Neural progenitor cell (in vitro differentiated cells): ENCODE results near the gene MINDY4B. TPM values are rescaled to one million over a fixed set of nuclear protein-coding genes. Genes with fewer than 3 reads are reported as not detected.

ENCODE experiments used
- DNase-seq: peaks from one replicate; pipeline ENCODE4 v3.0.0-alpha.2; 2016; ENCODE audit warnings: low spot score
- H2AFZ ChIP-seq: fragments of 200-600 bp; sonication (generic); replicated peaks from 2 replicates; pipeline ENCODE4 v1.6.1; 2016; ENCODE audit warnings: antibody characterized with exemption
- H3F3A ChIP-seq: fragments of 200-600 bp; sonication (generic); 2 replicates; pipeline ENCODE4 v1.6.1; 2016; ENCODE audit warnings: antibody characterized with exemption, low read depth
- H3K27ac ChIP-seq: fragments of 200-600 bp; sonication (generic); 2 replicates; pipeline ENCODE4 v1.5.1; 2016; ENCODE audit warnings: mild to moderate bottlenecking
- H3K27me3 ChIP-seq: fragments of 200-600 bp; sonication (generic); 2 replicates; pipeline ENCODE4 v1.6.1; 2016; ENCODE audit warnings: mild to moderate bottlenecking, moderate library complexity
- H3K36me3 ChIP-seq: fragments of 200-600 bp; sonication (generic); 2 replicates; pipeline ENCODE4 v1.5.1; 2016
- H3K4me1 ChIP-seq: fragments of 200-600 bp; sonication (generic); 2 replicates; pipeline ENCODE4 v1.6.1; 2016; ENCODE audit warnings: mixed run types
- H3K4me2 ChIP-seq: fragments of 200-600 bp; sonication (generic); 2 replicates; pipeline ENCODE4 v1.6.1; 2016
- H3K4me3 ChIP-seq: fragments of 200-600 bp; sonication (generic); 2 replicates; pipeline ENCODE4 v1.5.1; 2016
- H3K79me2 ChIP-seq: fragments of 200-600 bp; sonication (generic); 2 replicates; pipeline ENCODE4 v1.6.1; 2016; ENCODE audit warnings: low read depth
- H3K9ac ChIP-seq: fragments of 200-600 bp; sonication (generic); 2 replicates; pipeline ENCODE4 v1.6.1; 2016
- H3K9me3 ChIP-seq: fragments of 200-600 bp; sonication (generic); 2 replicates; pipeline ENCODE4 v1.5.1; 2016; ENCODE audit warnings: low read depth
- H4K20me1 ChIP-seq: fragments of 200-600 bp; sonication (generic); 2 replicates; pipeline ENCODE4 v1.6.1; 2016; ENCODE audit warnings: low read depth
- H3K27ac Mint-ChIP-seq: 3 replicates; pipeline ENCODE4 v1.8.0; 2021; ENCODE audit warnings: mixed read lengths
- H3K27me3 Mint-ChIP-seq: 2 replicates; pipeline ENCODE4 v1.8.0; 2022; ENCODE audit warnings: low read depth, mild to moderate bottlenecking, inconsistent platforms, moderate library complexity, mixed read lengths; ENCODE audit not compliant: insufficient read depth
- H3K36me3 Mint-ChIP-seq: 3 replicates; pipeline ENCODE4 v1.8.0; 2021; ENCODE audit warnings: mixed read lengths
- H3K4me1 Mint-ChIP-seq: 3 replicates; pipeline ENCODE4 v1.8.0; 2021; ENCODE audit warnings: mixed read lengths
- H3K4me3 Mint-ChIP-seq: 3 replicates; pipeline ENCODE4 v1.8.0; 2021; ENCODE audit warnings: mild to moderate bottlenecking, moderate library complexity, mixed read lengths
- H3K9me3 Mint-ChIP-seq: 3 replicates; pipeline ENCODE4 v1.8.0; 2020; ENCODE audit warnings: mixed read lengths
- CTCF ChIP-seq: fragments of 200-600 bp; sonication (generic); IDR thresholded peaks from 2 replicates; pipeline ENCODE4 v1.5.1; 2017; ENCODE audit warnings: antibody characterized with exemption, mild to moderate bottlenecking
- EZH2 ChIP-seq: fragments of 200-600 bp; sonication (generic); IDR thresholded peaks from 2 replicates; pipeline ENCODE4 v1.6.1; 2017; ENCODE audit warnings: antibody characterized with exemption, mild to moderate bottlenecking, moderate library complexity
- EZH2phosphoT487 ChIP-seq: fragments of 200-600 bp; sonication (generic); IDR thresholded peaks from 2 replicates; pipeline ENCODE4 v1.6.1; 2017; ENCODE audit warnings: antibody characterized with exemption
- total RNA-seq: library from RNA; depleted of rRNA; stranded (reverse); fragments of >200 nt; gene quantifications from 2 replicates; pipeline ENCODE4 v1.2.3, GENCODE V29; 2015; ENCODE audit warnings: low replicate concordance

MINDY4B gene
- total RNA-seq, 1 donor from 2014 or later: not detected

DNA sequence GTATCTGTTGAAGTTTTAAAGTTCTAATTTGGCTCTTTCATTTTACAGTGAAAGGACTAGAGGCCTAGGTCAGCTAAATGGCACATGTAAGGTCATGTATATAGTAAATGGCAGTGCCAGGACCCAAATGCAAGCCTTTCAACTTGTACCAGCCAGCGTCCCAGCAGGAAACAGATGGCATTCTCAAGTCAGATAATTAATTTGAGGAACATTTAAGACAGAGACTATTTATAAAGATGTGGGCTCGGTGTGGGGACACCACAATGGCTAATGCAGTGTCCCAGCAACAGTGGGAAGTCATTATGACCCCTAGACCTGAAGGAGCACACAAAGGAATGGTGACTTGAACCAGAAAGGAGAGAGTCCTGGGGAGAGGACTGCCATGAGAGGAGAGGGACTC is 6.1 kb downstream of the MINDY4B start:
- Histone ChIP-seq H3K4me2 (no peak overlapping the region), H3K36me3 (no peaks in the 10 kb centered on the region), H3K79me2 (no peaks in the 10 kb centered on the region), H3F3A (no peaks in the 10 kb centered on the region), H3K27me3 (no peaks in the 10 kb centered on the region), H3K4me1 (peaks cover 12% of the 10 kb centered on the region), H4K20me1 (no peaks in the 10 kb centered on the region), H3K27ac (no peak overlapping the region), H3K9me3 (no peaks in the 10 kb centered on the region), H3K9ac (no peak overlapping the region), H2AFZ (no peak overlapping the region), H3K4me3 (no peak overlapping the region)
- TF ChIP-seq EZH2phosphoT487 (no peak), EZH2 (no peak)
- H3K36me3 Mint-ChIP-seq: no peaks in the 10 kb centered on the region
- DNase-seq: no peak
- peaks cover 2% of the 10 kb centered on the region for H3K4me1 Mint-ChIP-seq
- H3K27ac Mint-ChIP-seq: no peak overlapping the region
- H3K4me3 Mint-ChIP-seq: no peak overlapping the region
- H3K9me3 Mint-ChIP-seq: no peaks in the 10 kb centered on the region
- H3K27me3 Mint-ChIP-seq: peaks cover 2% of the 10 kb centered on the region

DNA sequence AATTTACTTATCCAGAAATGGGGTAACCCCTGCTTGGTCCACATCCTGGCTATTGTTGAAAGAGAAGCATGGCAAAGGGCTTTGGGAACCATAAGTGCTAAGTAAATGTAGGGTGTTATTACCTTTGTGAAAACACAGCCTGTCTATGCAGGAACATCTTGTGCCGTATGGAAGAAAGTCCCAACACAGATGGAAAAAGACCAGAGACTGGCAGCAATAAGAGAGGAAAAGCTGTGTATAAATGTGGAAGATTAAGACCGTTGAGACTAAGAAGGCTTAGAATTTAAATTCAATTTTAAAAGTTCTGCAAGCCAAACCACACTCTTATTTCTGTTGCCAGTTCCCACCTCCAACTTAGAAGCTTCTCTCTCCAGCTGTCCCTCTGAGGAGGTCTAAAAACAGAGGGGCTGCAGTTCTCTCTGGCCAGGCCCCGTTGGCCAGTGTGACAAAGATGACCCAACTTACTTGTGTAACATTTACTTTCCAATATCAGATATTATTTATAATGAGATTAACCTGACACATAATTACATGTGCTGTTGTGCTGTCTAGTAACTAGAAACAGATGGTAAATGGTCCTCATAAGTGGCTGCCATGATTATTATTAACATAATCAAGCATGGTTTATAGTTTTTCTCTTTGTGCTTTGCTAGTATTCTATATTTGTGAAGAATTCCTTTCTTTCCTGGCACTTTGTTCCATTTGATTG is 7.0 kb downstream of the MINDY4B start:
- Mint-ChIP-seq H3K4me3 (no peak overlapping the region), H3K4me1 (peaks cover 2% of the 10 kb centered on the region), H3K27ac (no peak overlapping the region), H3K36me3 (no peaks in the 10 kb centered on the region), H3K9me3 (no peaks in the 10 kb centered on the region), H3K27me3 (peaks cover 2% of the 10 kb centered on the region)
- DNase-seq: no peak
- Histone ChIP-seq H4K20me1 (no peaks in the 10 kb centered on the region), H3K9ac (no peak overlapping the region), H3K79me2 (no peaks in the 10 kb centered on the region), H3K4me2 (no peak overlapping the region), H3K27ac (no peak overlapping the region), H2AFZ (no peak overlapping the region), H3K4me1 (peaks cover 12% of the 10 kb centered on the region), H3K9me3 (no peaks in the 10 kb centered on the region), H3F3A (no peaks in the 10 kb centered on the region), H3K27me3 (no peaks in the 10 kb centered on the region), H3K36me3 (no peaks in the 10 kb centered on the region), H3K4me3 (no peak overlapping the region)
- TF ChIP-seq EZH2: no peak
- TF ChIP-seq CTCF: no peak
- TF ChIP-seq EZH2phosphoT487: no peak

DNA sequence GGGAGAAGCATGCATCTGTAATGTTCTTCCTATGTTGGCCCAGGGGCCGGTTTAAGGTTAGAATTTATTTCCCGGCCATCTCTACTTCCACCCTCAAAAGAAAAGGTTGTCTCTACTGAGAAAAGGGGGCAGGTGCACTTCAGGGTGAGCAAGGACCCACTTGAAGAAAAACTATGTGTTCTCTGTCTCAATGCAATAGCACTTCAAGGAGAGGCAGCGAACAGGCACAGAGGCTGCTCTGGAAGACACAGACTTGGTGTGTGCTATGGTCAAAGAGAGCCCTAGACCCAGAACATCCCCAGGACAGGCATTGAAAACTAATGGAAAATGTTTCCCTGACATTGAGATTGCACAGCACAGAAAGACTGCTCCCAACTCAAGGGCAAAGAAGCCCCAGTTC is 7.6 kb downstream of the MINDY4B start:
- Histone ChIP-seq H3K4me3 (no peak overlapping the region), H3F3A (no peaks in the 10 kb centered on the region), H3K27me3 (no peaks in the 10 kb centered on the region), H2AFZ (no peak overlapping the region), H3K27ac (no peak overlapping the region), H3K9me3 (no peaks in the 10 kb centered on the region), H3K79me2 (no peaks in the 10 kb centered on the region), H3K4me2 (no peak overlapping the region), H3K4me1 (peaks cover 12% of the 10 kb centered on the region), H3K9ac (no peak overlapping the region), H3K36me3 (no peaks in the 10 kb centered on the region), H4K20me1 (no peaks in the 10 kb centered on the region)
- Mint-ChIP-seq H3K9me3 (no peaks in the 10 kb centered on the region), H3K27ac (no peak overlapping the region), H3K4me3 (no peak overlapping the region), H3K36me3 (no peaks in the 10 kb centered on the region), H3K27me3 (peaks cover 2% of the 10 kb centered on the region), H3K4me1 (peaks cover 2% of the 10 kb centered on the region)
- TF ChIP-seq EZH2phosphoT487 (no peak), EZH2 (no peak), CTCF (no peak)
- no peak for DNase-seq

- no peaks in the 10 kb centered on the region for H3K4me1 Mint-ChIP-seq
These were observed 14.4 kb downstream of the MINDY4B start for GRCh38 chr3:150890831-150891230.

More at GRCh38 chr3:150890831-150891230, 14.4 kb downstream of the MINDY4B start:
- Mint-ChIP-seq H3K9me3 (peaks cover 7% of the 10 kb centered on the region), H3K4me3 (no peak overlapping the region), H3K27ac (no peak overlapping the region), H3K27me3 (peaks cover 2% of the 10 kb centered on the region), H3K36me3 (no peaks in the 10 kb centered on the region)
- no peaks in the 10 kb centered on the region for H3K9me3 ChIP-seq
- no peak overlapping the region for H3K4me2 ChIP-seq
- H3F3A ChIP-seq: no peaks in the 10 kb centered on the region
- H2AFZ ChIP-seq: no peak overlapping the region
- H3K27me3 ChIP-seq: no peaks in the 10 kb centered on the region
- H3K4me3 ChIP-seq: no peak overlapping the region
- H3K36me3 ChIP-seq: no peaks in the 10 kb centered on the region
- TF ChIP-seq EZH2phosphoT487 (no peak), CTCF (no peak), EZH2 (no peak)
- no peaks in the 10 kb centered on the region for H4K20me1 ChIP-seq
- H3K9ac ChIP-seq: no peak overlapping the region
- H3K4me1 ChIP-seq: peaks cover 7% of the 10 kb centered on the region
- no peaks in the 10 kb centered on the region for H3K79me2 ChIP-seq
- no peak overlapping the region for H3K27ac ChIP-seq
- no peak for DNase-seq
